ENCODE data around the gene TMPRSS3.

Gene TMPRSS3

GRCh38 chr21:42358261-42358660, 37.6 kb downstream of the TMPRSS3 start:
- TF ChIP-seq CTCF (IDR thresholded peaks at IDR 0.05): no peak

GRCh38 chr21:42357307-42357706, 38.5 kb downstream of the TMPRSS3 start:
- TF ChIP-seq CTCF (IDR thresholded peaks at IDR 0.05): no peak

GRCh38 chr21:42356650-42357049, 39.2 kb downstream of the TMPRSS3 start:
- no peak for TF ChIP-seq CTCF (IDR thresholded peaks at IDR 0.05)

GRCh38 chr21:42356046-42356445, 39.8 kb downstream of the TMPRSS3 start:
- TF ChIP-seq CTCF (IDR thresholded peaks at IDR 0.05): no peak

- TF ChIP-seq CTCF (IDR thresholded peaks at IDR 0.05): no peak
These were observed 42.2 kb downstream of the TMPRSS3 start for GRCh38 chr21:42353623-42354022.

- no peak for TF ChIP-seq CTCF (IDR thresholded peaks at IDR 0.05)
These were observed 43.3 kb downstream of the TMPRSS3 start for GRCh38 chr21:42352441-42353095.

- no peak for TF ChIP-seq CTCF (IDR thresholded peaks at IDR 0.05)
These were observed 44.0 kb downstream of the TMPRSS3 start for GRCh38 chr21:42351626-42352440.
